MCF 10A (cell line): Measurements from ENCODE around the gene OR52N2. TPM values are rescaled to one million over a fixed set of nuclear protein-coding genes. Genes with fewer than 3 reads are reported as not detected.

Source experiments
- BruUV-seq: library from RNA; stranded (reverse); fragments of 400-500 nt; replicated peaks from 2 replicates; lab custom pipeline; 2021; lab: Mats Ljungman, UMichigan
- CTCF ChIA-PET: fragments of 300-600 bp; sonication (Branson Sonifier 250); formaldehyde crosslinking; extraction: SDS; loops from one replicate; lab custom pipeline; 2021; ENCODE audit warnings: antibody characterized with exemption, inconsistent platforms; lab: Yijun Ruan, JAX
- POLR2A ChIA-PET: fragments of 300-600, 350-650 bp; sonication (Branson Sonifier 250); formaldehyde crosslinking; extraction: SDS; loops from one replicate; lab custom pipeline; 2020; ENCODE audit warnings: antibody characterized with exemption, inconsistent platforms; lab: Yijun Ruan, JAX
- DNase-seq: peaks from one replicate; pipeline ENCODE4 v3.0.0-alpha.2; 2018; ENCODE audit not compliant: unreplicated experiment
- H3K27ac Mint-ChIP-seq: one replicate; pipeline ENCODE4 v1.8.0; 2022; ENCODE audit warnings: mild to moderate bottlenecking, low read depth, mixed read lengths; ENCODE audit not compliant: unreplicated experiment
- H3K27me3 Mint-ChIP-seq: one replicate; pipeline ENCODE4 v1.8.0; 2022; ENCODE audit warnings: mixed read lengths; ENCODE audit not compliant: insufficient read depth, unreplicated experiment
- H3K36me3 Mint-ChIP-seq: one replicate; pipeline ENCODE4 v1.8.0; 2022; ENCODE audit warnings: mild to moderate bottlenecking, moderate library complexity, mixed read lengths; ENCODE audit not compliant: insufficient read depth, unreplicated experiment
- H3K4me1 Mint-ChIP-seq: one replicate; pipeline ENCODE4 v1.8.0; 2022; ENCODE audit warnings: mixed read lengths; ENCODE audit not compliant: insufficient read depth, unreplicated experiment
- H3K4me3 Mint-ChIP-seq: one replicate; pipeline ENCODE4 v1.8.0; 2022; ENCODE audit warnings: mild to moderate bottlenecking, moderate library complexity, mixed read lengths; ENCODE audit not compliant: unreplicated experiment
- H3K9me3 Mint-ChIP-seq: one replicate; pipeline ENCODE4 v1.8.0; 2022; ENCODE audit warnings: mixed read lengths; ENCODE audit not compliant: unreplicated experiment
- intact Hi-C: fragments of 100-400 bp; cut with micrococcal nuclease; formaldehyde crosslinking; loops from 2 replicates; pipeline ENCODE4 v1.14.1; 2022
- total RNA-seq: library from RNA; stranded (reverse); gene quantifications from 2 replicates; pipeline ENCODE4 v1.2.3, GENCODE V29; 2022
- TF ChIP-seq, protein P1 (sequence below): fragments of 200-600 bp; IDR thresholded peaks from one replicate; pipeline ENCODE4 v1.8.0; 2022; ENCODE audit warnings: antibody characterized with exemption, mild to moderate bottlenecking; ENCODE audit not compliant: unreplicated experiment

The OR52N2 gene
- total RNA-seq, 1 experiment from 2014 or later: not detected

- DNase-seq: no peak
- intact Hi-C loops: loop anchor here (2.0 to 5.0 kb wide), 3 partner anchors 125 to 1183 kb away; partner anchors contain the start of gene TRIM5
- H3K27ac Mint-ChIP-seq: no peak overlapping the region
- peaks cover 83% of the 10 kb centered on the region for H3K27me3 Mint-ChIP-seq
- peaks cover 13% of the 10 kb centered on the region for H3K4me1 Mint-ChIP-seq
- H3K9me3 Mint-ChIP-seq: no peaks in the 10 kb centered on the region
- no peak overlapping the region for H3K4me3 Mint-ChIP-seq
- no peaks in the 10 kb centered on the region for H3K36me3 Mint-ChIP-seq
- TF ChIP-seq, protein P1, sequence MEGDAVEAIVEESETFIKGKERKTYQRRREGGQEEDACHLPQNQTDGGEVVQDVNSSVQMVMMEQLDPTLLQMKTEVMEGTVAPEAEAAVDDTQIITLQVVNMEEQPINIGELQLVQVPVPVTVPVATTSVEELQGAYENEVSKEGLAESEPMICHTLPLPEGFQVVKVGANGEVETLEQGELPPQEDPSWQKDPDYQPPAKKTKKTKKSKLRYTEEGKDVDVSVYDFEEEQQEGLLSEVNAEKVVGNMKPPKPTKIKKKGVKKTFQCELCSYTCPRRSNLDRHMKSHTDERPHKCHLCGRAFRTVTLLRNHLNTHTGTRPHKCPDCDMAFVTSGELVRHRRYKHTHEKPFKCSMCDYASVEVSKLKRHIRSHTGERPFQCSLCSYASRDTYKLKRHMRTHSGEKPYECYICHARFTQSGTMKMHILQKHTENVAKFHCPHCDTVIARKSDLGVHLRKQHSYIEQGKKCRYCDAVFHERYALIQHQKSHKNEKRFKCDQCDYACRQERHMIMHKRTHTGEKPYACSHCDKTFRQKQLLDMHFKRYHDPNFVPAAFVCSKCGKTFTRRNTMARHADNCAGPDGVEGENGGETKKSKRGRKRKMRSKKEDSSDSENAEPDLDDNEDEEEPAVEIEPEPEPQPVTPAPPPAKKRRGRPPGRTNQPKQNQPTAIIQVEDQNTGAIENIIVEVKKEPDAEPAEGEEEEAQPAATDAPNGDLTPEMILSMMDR: no peak
- CTCF ChIA-PET: interaction anchor here (0.5 to 2.0 kb wide), 22 partner anchors 12 to 725 kb away, joined by 3 to 10 read pairs (median 4); partner anchors contain the start of gene TRIM5
- BruUV-seq: no TSS peak
- POLR2A ChIA-PET: interaction anchor here (0.7 kb wide), 2 partner anchors 100 to 526 kb away, joined by 3 read pairs; no protein-coding TSS in a partner anchor
Observed at GRCh38 chr11:5809905-5810795, 1.4 kb downstream of the OR52N2 start.

DNA sequence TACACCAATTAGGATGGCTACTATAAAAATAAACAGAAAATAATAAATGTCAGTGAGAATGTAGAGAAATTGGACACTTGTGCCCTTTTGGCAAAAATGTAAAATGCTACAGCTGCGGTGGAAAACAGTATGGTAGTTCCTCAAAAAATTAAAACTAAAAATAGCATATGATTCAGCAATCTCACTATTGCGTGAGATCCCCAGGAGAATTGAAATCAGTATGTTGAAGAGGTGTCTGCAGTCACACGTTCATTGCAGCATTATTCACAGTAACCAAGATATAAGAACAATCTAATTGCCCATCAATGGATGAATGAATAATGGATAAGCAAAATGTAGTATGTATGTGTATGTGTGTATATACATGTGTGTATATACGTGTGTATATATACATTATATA is 6.8 kb downstream of the OR52N2 start:
- no peaks in the 10 kb centered on the region for H3K9me3 Mint-ChIP-seq
- no TSS peak for BruUV-seq
- no peak overlapping the region for H3K27ac Mint-ChIP-seq
- H3K4me1 Mint-ChIP-seq: peaks cover 4% of the 10 kb centered on the region
- TF ChIP-seq, protein P1: no peak
- no peak overlapping the region for H3K4me3 Mint-ChIP-seq
- ChIA-PET CTCF (no interaction called here), POLR2A (no interaction called here)
- H3K27me3 Mint-ChIP-seq: peaks cover 64% of the 10 kb centered on the region
- intact Hi-C loops: no loop called here
- H3K36me3 Mint-ChIP-seq: no peaks in the 10 kb centered on the region
- no peak for DNase-seq

- ChIA-PET POLR2A (no interaction called here), CTCF (no interaction called here)
- no peak overlapping the region for H3K4me3 Mint-ChIP-seq
- peaks cover 48% of the 10 kb centered on the region for H3K27me3 Mint-ChIP-seq
- TF ChIP-seq, protein P1: no peak
- peaks cover 4% of the 10 kb centered on the region for H3K4me1 Mint-ChIP-seq
- BruUV-seq: no TSS peak
- no peak for DNase-seq
- H3K9me3 Mint-ChIP-seq: no peaks in the 10 kb centered on the region
- intact Hi-C loops: no loop called here
- no peaks in the 10 kb centered on the region for H3K36me3 Mint-ChIP-seq
- no peak overlapping the region for H3K27ac Mint-ChIP-seq
Observed at GRCh38 chr11:5818245-5818886, 9.6 kb downstream of the OR52N2 start.
